BLaER1 (cell line): ENCODE data around the gene TMEM223.
A peak's percentile ranks its signal among the peaks of the same experiment; 100 is the strongest.
"Not testable (repeated sequence)": the region's sequence is repeated elsewhere in the genome, so short reads cannot be mapped to it uniquely, and the experiment has no call there.

ENCODE experiments used
- H3K27ac ChIP-seq: shearing (Covaris generic); formaldehyde crosslinking; 2 replicates; pipeline ENCODE4 v1.8.1; 2022
- H3K27me3 ChIP-seq: shearing (Covaris generic); formaldehyde crosslinking; 2 replicates; pipeline ENCODE4 v1.8.1; 2022
- H3K36me3 ChIP-seq: shearing (Covaris generic); formaldehyde crosslinking; 2 replicates; pipeline ENCODE4 v1.8.1; 2022
- H3K4me1 ChIP-seq: shearing (Covaris generic); formaldehyde crosslinking; 2 replicates; pipeline ENCODE4 v1.8.1; 2022
- H3K4me2 ChIP-seq: shearing (Covaris generic); formaldehyde crosslinking; 2 replicates; pipeline ENCODE4 v1.8.1; 2022
- H3K4me3 ChIP-seq: shearing (Covaris generic); formaldehyde crosslinking; 2 replicates; pipeline ENCODE4 v1.8.1; 2022
- H3K9ac ChIP-seq: shearing (Covaris generic); formaldehyde crosslinking; 2 replicates; pipeline ENCODE4 v1.8.1; 2022
- H3K9me3 ChIP-seq: shearing (Covaris generic); formaldehyde crosslinking; 2 replicates; pipeline ENCODE4 v1.8.1; 2022
- H4K20me1 ChIP-seq: shearing (Covaris generic); formaldehyde crosslinking; 2 replicates; pipeline ENCODE4 v1.8.1; 2022
- Cebpa-rat ChIP-seq: shearing (Covaris generic); IDR thresholded peaks from 2 replicates; pipeline ENCODE4 v1.8.1; 2022

The TMEM223 gene

DNA sequence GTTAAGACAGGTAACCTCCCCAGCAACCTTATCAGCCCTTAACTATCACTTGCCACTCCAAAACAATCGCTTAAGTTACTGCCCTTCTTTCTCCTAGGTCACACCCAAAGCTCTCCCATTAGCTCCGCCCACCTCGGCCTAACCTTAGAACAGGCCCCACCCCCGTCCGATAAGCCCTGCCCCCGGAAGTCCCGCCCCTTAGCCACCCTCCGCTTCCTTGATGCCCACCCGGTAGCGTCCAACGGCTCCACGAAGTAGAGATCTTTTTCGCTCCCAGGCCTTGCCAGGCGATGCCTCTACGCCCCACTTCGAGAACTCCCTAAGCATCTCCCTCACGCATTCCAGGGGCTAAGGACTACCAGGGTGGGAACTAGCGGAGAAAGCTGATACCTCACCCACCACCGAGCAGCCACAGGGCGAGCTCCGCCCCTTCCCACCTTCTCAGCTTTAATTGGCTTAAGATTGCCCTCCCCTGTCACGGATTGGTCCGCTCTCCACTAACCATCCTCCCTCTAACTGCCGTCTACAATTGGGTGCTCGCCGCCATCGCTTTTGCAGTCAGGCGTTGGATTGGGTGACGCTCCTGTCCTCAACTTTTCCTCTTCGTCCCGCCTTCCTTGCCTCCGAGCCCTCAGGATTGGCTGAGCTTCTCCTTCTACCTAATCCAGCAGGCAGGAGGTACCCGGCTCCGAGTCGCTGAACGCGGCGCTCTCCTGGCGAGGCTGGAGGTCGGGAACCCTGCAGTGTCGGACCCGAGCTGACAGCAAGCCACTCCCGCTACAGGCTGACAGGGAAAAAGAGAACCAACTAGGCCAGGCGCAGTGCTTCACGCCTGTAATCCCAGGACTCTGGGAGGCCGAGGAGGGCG, 37.8 kb downstream of the TMEM223 start, which contains the start of gene ZBTB3:
TSS of gene ZBTB3 (minus strand) at position 425 of the 868 bp plus-strand sequence. CDS start 496 bp downstream, outside the sequence.
- Histone ChIP-seq H3K9me3 (no peaks in the 10 kb centered on the region), H3K36me3 (peaks cover 27% of the 10 kb centered on the region), H3K4me1 (peaks cover 37% of the 10 kb centered on the region), H3K9ac (peak within 1 kb of the TSS; percentile 91), H4K20me1 (peaks cover 6% of the 10 kb centered on the region; the same call in 1 of the 2 replicates), H3K4me3 (peak within 1 kb of the TSS; percentile 73), H3K27me3 (no peaks in the 10 kb centered on the region), H3K4me2 (peak within 1 kb of the TSS; percentile 96), H3K27ac (peak within 1 kb of the TSS; percentile 95)
- no peak for TF ChIP-seq Cebpa-rat

GRCh38 chr11:62752994-62753735, 38.6 kb downstream of the TMEM223 start:
- Histone ChIP-seq H3K9ac (peak overlapping the region; percentile 91; the same call in 1 of the 2 replicates), H3K4me1 (peaks cover 45% of the 10 kb centered on the region), H3K27me3 (no peaks in the 10 kb centered on the region), H4K20me1 (peaks cover 6% of the 10 kb centered on the region; the same call in 1 of the 2 replicates), H3K27ac (peak overlapping the region; percentile 95), H3K9me3 (no peaks in the 10 kb centered on the region), H3K4me2 (peak overlapping the region; percentile 96), H3K36me3 (peaks cover 27% of the 10 kb centered on the region), H3K4me3 (peak overlapping the region; percentile 73)
- TF ChIP-seq Cebpa-rat: no peak

- no peak overlapping the region for H3K9ac ChIP-seq
- no peak for TF ChIP-seq Cebpa-rat
- H3K36me3 ChIP-seq: peaks cover 27% of the 10 kb centered on the region
- H3K27ac ChIP-seq: no peak overlapping the region
- peaks cover 54% of the 10 kb centered on the region for H3K4me1 ChIP-seq
- peaks cover 6% of the 10 kb centered on the region; the same call in 1 of the 2 replicates for H4K20me1 ChIP-seq
- no peaks in the 10 kb centered on the region for H3K27me3 ChIP-seq
- H3K9me3 ChIP-seq: no peaks in the 10 kb centered on the region
- H3K4me3 ChIP-seq: no peak overlapping the region
- H3K4me2 ChIP-seq: peak overlapping the region; percentile 96
Observed at GRCh38 chr11:62752177-62752785, 39.5 kb downstream of the TMEM223 start.

- not testable (repeated sequence) for H3K9ac ChIP-seq, H4K20me1 ChIP-seq, H3K4me2 ChIP-seq, H3K27ac ChIP-seq, H3K27me3 ChIP-seq, H3K9me3 ChIP-seq, H3K4me3 ChIP-seq
- peaks cover 64% of the 10 kb centered on the region for H3K4me1 ChIP-seq
- peaks cover 27% of the 10 kb centered on the region for H3K36me3 ChIP-seq
Observed at GRCh38 chr11:62749931-62750330, 41.9 kb downstream of the TMEM223 start.

GRCh38 chr11:62747475-62748160, 44.2 kb downstream of the TMEM223 start:
- Histone ChIP-seq H3K9ac (peak overlapping the region; percentile 52; the same call in 1 of the 2 replicates), H3K4me1 (peaks cover 49% of the 10 kb centered on the region), H4K20me1 (no peaks in the 10 kb centered on the region), H3K27me3 (no peaks in the 10 kb centered on the region), H3K36me3 (peaks cover 29% of the 10 kb centered on the region), H3K4me3 (no peak overlapping the region), H3K4me2 (peak overlapping the region; percentile 75), H3K9me3 (no peaks in the 10 kb centered on the region), H3K27ac (peak overlapping the region; percentile 50; the same call in 1 of the 2 replicates)
- TF ChIP-seq Cebpa-rat: no peak
